Activated CD8-positive, alpha-beta T cell treated with anti-CD3 and anti-CD28 coated beads for 36 hours (primary cell): ENCODE results near the gene RAB4A. TPM values are rescaled to one million over a fixed set of nuclear protein-coding genes. Genes with fewer than 3 reads are reported as not detected.

Experiments
- ATAC-seq: fragments of 200-7000 bp; cut with Tn5 transposase; one replicate; pipeline ENCODE4 v1.10.0; 2021; ENCODE audit warnings: mild to moderate bottlenecking, moderate library complexity
- CTCF ChIA-PET: fragments of 350-600 bp; sonication (Branson Sonifier 250); formaldehyde crosslinking; loops from one replicate; lab custom pipeline; 2021; ENCODE audit warnings: antibody characterized with exemption; lab: Charles Lee
- POLR2A ChIA-PET: fragments of 350-600 bp; sonication (Branson Sonifier 250); formaldehyde crosslinking; loops from one replicate; lab custom pipeline; 2021; ENCODE audit warnings: antibody characterized with exemption; lab: Charles Lee
- DNase-seq: peaks from one replicate; pipeline ENCODE4 v3.0.0-alpha.2; 2020
- H3K27ac Mint-ChIP-seq: one replicate; pipeline ENCODE4 v1.8.0; 2021; ENCODE audit warnings: mild to moderate bottlenecking, mixed read lengths
- H3K27me3 Mint-ChIP-seq: one replicate; pipeline ENCODE4 v1.8.0; 2021; ENCODE audit warnings: mixed read lengths
- H3K36me3 Mint-ChIP-seq: one replicate; pipeline ENCODE4 v1.8.0; 2021; ENCODE audit warnings: low read depth, mixed read lengths
- H3K4me1 Mint-ChIP-seq: one replicate; pipeline ENCODE4 v1.8.0; 2021; ENCODE audit warnings: low read depth, mixed read lengths
- H3K4me3 Mint-ChIP-seq: one replicate; pipeline ENCODE4 v1.8.0; 2021; ENCODE audit warnings: mild to moderate bottlenecking, moderate library complexity, mixed read lengths
- H3K9me3 Mint-ChIP-seq: one replicate; pipeline ENCODE4 v1.8.0; 2021; ENCODE audit warnings: mixed read lengths
- intact Hi-C: fragments of 100-400 bp; cut with micrococcal nuclease; formaldehyde crosslinking; loops from one replicate; pipeline ENCODE4 v1.10.0; 2022
- total RNA-seq, 2 experiments: library from RNA; stranded (reverse); gene quantifications; one replicate each; pipeline ENCODE4 v1.2.3, GENCODE V29; 2021
- TF ChIP-seq, protein P1 (sequence below): fragments of 200-600 bp; IDR thresholded peaks from one replicate; pipeline ENCODE4 v1.8.0; 2022; ENCODE audit warnings: antibody characterized with exemption, mild to moderate bottlenecking

The RAB4A gene
- total RNA-seq, 2 experiments from 2014 or later = 27.2 to 30.6 TPM

GRCh38 chr1:229260297-229260696 is 10.6 kb upstream of the RAB4A start:
- Mint-ChIP-seq H3K36me3 (no peaks in the 10 kb centered on the region), H3K27me3 (no peaks in the 10 kb centered on the region), H3K9me3 (no peaks in the 10 kb centered on the region), H3K27ac (no peak overlapping the region), H3K4me1 (peaks cover 14% of the 10 kb centered on the region), H3K4me3 (no peak overlapping the region)
- DNase-seq = no peak
- no peak for ATAC-seq
- intact Hi-C loops = no loop called here
- POLR2A ChIA-PET = interaction anchor here (0.6 kb wide), 1 partner anchor 1050 kb away, joined by 4 read pairs; no protein-coding TSS in a partner anchor
- CTCF ChIA-PET = interaction anchor here (1.6 kb wide), 1 partner anchor 222 kb away, joined by 3 read pairs; no protein-coding TSS in a partner anchor
- TF ChIP-seq, protein P1, sequence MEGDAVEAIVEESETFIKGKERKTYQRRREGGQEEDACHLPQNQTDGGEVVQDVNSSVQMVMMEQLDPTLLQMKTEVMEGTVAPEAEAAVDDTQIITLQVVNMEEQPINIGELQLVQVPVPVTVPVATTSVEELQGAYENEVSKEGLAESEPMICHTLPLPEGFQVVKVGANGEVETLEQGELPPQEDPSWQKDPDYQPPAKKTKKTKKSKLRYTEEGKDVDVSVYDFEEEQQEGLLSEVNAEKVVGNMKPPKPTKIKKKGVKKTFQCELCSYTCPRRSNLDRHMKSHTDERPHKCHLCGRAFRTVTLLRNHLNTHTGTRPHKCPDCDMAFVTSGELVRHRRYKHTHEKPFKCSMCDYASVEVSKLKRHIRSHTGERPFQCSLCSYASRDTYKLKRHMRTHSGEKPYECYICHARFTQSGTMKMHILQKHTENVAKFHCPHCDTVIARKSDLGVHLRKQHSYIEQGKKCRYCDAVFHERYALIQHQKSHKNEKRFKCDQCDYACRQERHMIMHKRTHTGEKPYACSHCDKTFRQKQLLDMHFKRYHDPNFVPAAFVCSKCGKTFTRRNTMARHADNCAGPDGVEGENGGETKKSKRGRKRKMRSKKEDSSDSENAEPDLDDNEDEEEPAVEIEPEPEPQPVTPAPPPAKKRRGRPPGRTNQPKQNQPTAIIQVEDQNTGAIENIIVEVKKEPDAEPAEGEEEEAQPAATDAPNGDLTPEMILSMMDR = no peak

DNA sequence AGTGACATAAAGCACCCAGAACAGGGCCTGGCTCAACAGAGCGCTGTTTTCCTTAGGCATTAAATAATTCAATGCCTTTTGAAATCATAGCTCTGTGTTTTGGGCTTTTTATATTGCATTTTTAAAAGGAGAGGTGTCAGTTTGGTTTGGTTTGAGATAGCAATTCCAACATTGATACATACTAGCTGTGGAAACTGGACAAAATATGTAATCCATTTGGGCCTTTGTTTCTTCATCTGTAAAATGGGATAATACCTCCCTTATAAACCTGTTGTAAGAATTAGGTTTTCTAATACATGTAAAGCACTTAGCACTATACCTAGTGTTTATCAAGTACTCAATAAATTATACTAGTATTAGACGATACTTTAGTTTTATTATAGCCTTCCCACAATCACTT is 8.7 kb upstream of the RAB4A start:
- intact Hi-C loops = no loop called here
- no peak overlapping the region for H3K27ac Mint-ChIP-seq
- DNase-seq = no peak
- peaks cover 2% of the 10 kb centered on the region for H3K9me3 Mint-ChIP-seq
- H3K4me3 Mint-ChIP-seq = no peak overlapping the region
- TF ChIP-seq, protein P1 = no peak
- H3K4me1 Mint-ChIP-seq = peaks cover 13% of the 10 kb centered on the region
- POLR2A ChIA-PET = interaction anchor here (0.7 kb wide), 1 partner anchor 75 kb away, joined by 3 read pairs; no protein-coding TSS in a partner anchor
- no peaks in the 10 kb centered on the region for H3K36me3 Mint-ChIP-seq
- CTCF ChIA-PET = interaction anchor here (0.8 to 1.2 kb wide), 4 partner anchors 52 to 598 kb away, joined by 3 to 4 read pairs (median 3); no protein-coding TSS in a partner anchor
- H3K27me3 Mint-ChIP-seq = no peaks in the 10 kb centered on the region
- no peak for ATAC-seq

GRCh38 chr1:229263254-229263653 is 7.7 kb upstream of the RAB4A start:
- H3K4me1 Mint-ChIP-seq = peaks cover 7% of the 10 kb centered on the region
- no peak overlapping the region for H3K4me3 Mint-ChIP-seq
- H3K9me3 Mint-ChIP-seq = peaks cover 4% of the 10 kb centered on the region
- ChIA-PET POLR2A (no interaction called here), CTCF (no interaction called here)
- H3K27ac Mint-ChIP-seq = no peak overlapping the region
- no peaks in the 10 kb centered on the region for H3K27me3 Mint-ChIP-seq
- ATAC-seq (no peak), DNase-seq (no peak)
- TF ChIP-seq, protein P1 = no peak
- H3K36me3 Mint-ChIP-seq = no peaks in the 10 kb centered on the region
- intact Hi-C loops = no loop called here

DNA sequence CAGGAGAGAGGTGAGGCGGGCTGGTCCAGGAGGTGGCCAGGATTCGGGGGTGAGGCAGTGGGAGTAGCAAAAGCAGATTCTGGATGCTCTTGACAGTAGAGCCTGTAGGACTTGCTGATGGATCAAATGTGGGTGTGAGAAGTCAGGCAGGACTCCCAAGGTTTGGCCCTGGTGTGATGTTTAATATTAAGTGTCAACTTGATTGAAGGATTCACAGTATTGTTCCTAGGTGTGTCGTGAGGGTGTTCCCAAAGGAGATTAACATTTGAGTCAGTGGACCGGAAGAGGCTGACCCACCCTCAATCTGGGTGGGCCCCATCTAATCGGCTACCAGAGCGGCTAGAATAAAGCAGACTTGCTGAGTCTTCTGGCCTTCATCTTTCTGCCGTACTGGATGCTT is 6.8 kb upstream of the RAB4A start:
- TF ChIP-seq, protein P1 = no peak
- peaks cover 3% of the 10 kb centered on the region for H3K4me1 Mint-ChIP-seq
- POLR2A ChIA-PET = no interaction called here
- H3K36me3 Mint-ChIP-seq = no peaks in the 10 kb centered on the region
- peaks cover 4% of the 10 kb centered on the region for H3K9me3 Mint-ChIP-seq
- intact Hi-C loops = no loop called here
- CTCF ChIA-PET = interaction anchor here (1.5 kb wide), 1 partner anchor 218 kb away, joined by 4 read pairs; no protein-coding TSS in a partner anchor
- no peaks in the 10 kb centered on the region for H3K27me3 Mint-ChIP-seq
- ATAC-seq (no peak), DNase-seq (no peak)
- no peak overlapping the region for H3K4me3 Mint-ChIP-seq
- no peak overlapping the region for H3K27ac Mint-ChIP-seq

DNA sequence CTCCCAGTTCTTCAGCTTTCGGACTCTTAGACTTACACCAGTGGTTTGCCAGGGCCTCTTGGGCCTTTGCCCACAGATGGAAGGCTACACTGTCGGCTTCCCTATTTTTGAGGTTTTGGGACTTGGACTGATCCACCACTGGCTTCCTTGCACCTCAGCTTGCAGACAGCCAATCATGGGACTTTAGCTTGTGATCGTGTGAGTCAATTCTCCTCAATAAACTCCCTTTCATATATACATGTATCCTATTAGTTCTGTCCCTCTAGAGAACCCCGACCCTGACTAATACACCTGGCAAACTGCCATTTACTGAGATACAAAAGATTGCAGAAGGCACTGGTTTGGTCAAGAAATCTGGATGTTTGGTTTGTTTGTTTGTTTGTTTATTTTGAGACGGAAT is 6.4 kb upstream of the RAB4A start:
- ATAC-seq (no peak), DNase-seq (no peak)
- Mint-ChIP-seq H3K9me3 (peaks cover 4% of the 10 kb centered on the region), H3K36me3 (no peaks in the 10 kb centered on the region), H3K4me1 (peaks cover 3% of the 10 kb centered on the region), H3K4me3 (no peak overlapping the region), H3K27ac (no peak overlapping the region), H3K27me3 (no peaks in the 10 kb centered on the region)
- intact Hi-C loops = no loop called here
- POLR2A ChIA-PET = no interaction called here
- TF ChIP-seq, protein P1 = no peak
- CTCF ChIA-PET = interaction anchor here (1.5 to 2.2 kb wide), 2 partner anchors 9 to 218 kb away, joined by 4 to 9 read pairs; no protein-coding TSS in a partner anchor
